Measurements from ENCODE around the gene CDC5L. TPM values are rescaled to one million over a fixed set of nuclear protein-coding genes. Genes with fewer than 3 reads are reported as not detected.

CDC5L gene
- total RNA-seq, 1 experiment from 2014 or later = 43.9 TPM

GRCh38 chr6:44475779-44476434, 88.4 kb downstream of the CDC5L start:
- ChIA-PET POLR2A (ENCODE audit: low non-redundant PET) (no interaction called here), CTCF (interaction anchor here (0.5 to 2.2 kb wide), 22 partner anchors 9 to 1589 kb away, joined by 3 to 25 read pairs (median 4); no protein-coding TSS in a partner anchor)
- Histone ChIP-seq H3K4me3 (ENCODE audit: low read depth, low read length, poor library complexity, severe bottlenecking) (no peak overlapping the region), H3K27me3 (replicated peaks; ENCODE audit: insufficient read depth, low read depth, low read length, poor library complexity) (no peaks in the 10 kb centered on the region), H3K27ac (ENCODE audit: low read depth, low read length, poor library complexity, severe bottlenecking) (no peak overlapping the region), H3K9me3 (ENCODE audit: low read depth, low read length, poor library complexity, severe bottlenecking) (no peaks in the 10 kb centered on the region), H3K4me1 (ENCODE audit: insufficient read depth, low read length, poor library complexity, severe bottlenecking) (no peaks in the 10 kb centered on the region), H3K36me3 (ENCODE audit: insufficient read depth, low read length, poor library complexity, severe bottlenecking) (no peaks in the 10 kb centered on the region)
- TF ChIP-seq CTCF (conservative IDR thresholded peaks at IDR 0.05; ENCODE audit: low read depth, low read length) (peak; percentile 94), EZH2 (IDR thresholded peaks at IDR 0.05; ENCODE audit: borderline replicate concordance, low read depth, low read length, poor library complexity, severe bottlenecking) (no peak)
- BruUV-seq (replicated peaks) = no TSS peak
- intact Hi-C loops (cut with micrococcal nuclease; ENCODE audit: unreplicated experiment) = loop anchor here (1.0 to 10.0 kb wide), 4 partner anchors 121 to 1446 kb away; no protein-coding TSS in a partner anchor
- DNase-seq (ENCODE audit: low spot score) = peak; percentile 75

GRCh38 chr6:44476849-44477248, 89.3 kb downstream of the CDC5L start:
- ChIA-PET CTCF (interaction anchor here (0.7 to 2.2 kb wide), 3 partner anchors 135 to 1446 kb away, joined by 3 to 25 read pairs (median 3); no protein-coding TSS in a partner anchor), POLR2A (ENCODE audit: low non-redundant PET) (no interaction called here)
- H3K4me1 ChIP-seq (ENCODE audit: insufficient read depth, low read length, poor library complexity, severe bottlenecking) = no peaks in the 10 kb centered on the region
- intact Hi-C loops (cut with micrococcal nuclease; ENCODE audit: unreplicated experiment) = loop anchor here (5.0 to 10.0 kb wide), 3 partner anchors 120 to 1445 kb away; no protein-coding TSS in a partner anchor
- BruUV-seq (replicated peaks) = no TSS peak
- no peaks in the 10 kb centered on the region for H3K27me3 ChIP-seq (replicated peaks; ENCODE audit: insufficient read depth, low read depth, low read length, poor library complexity)
- H3K27ac ChIP-seq (ENCODE audit: low read depth, low read length, poor library complexity, severe bottlenecking) = no peak overlapping the region
- H3K9me3 ChIP-seq (ENCODE audit: low read depth, low read length, poor library complexity, severe bottlenecking) = no peaks in the 10 kb centered on the region
- TF ChIP-seq EZH2 (IDR thresholded peaks at IDR 0.05; ENCODE audit: borderline replicate concordance, low read depth, low read length, poor library complexity, severe bottlenecking) (no peak), CTCF (conservative IDR thresholded peaks at IDR 0.05; ENCODE audit: low read depth, low read length) (no peak)
- H3K36me3 ChIP-seq (ENCODE audit: insufficient read depth, low read length, poor library complexity, severe bottlenecking) = no peaks in the 10 kb centered on the region
- no peak for DNase-seq (ENCODE audit: low spot score)
- H3K4me3 ChIP-seq (ENCODE audit: low read depth, low read length, poor library complexity, severe bottlenecking) = no peak overlapping the region

GRCh38 chr6:44477293-44477894, 89.9 kb downstream of the CDC5L start:
- Histone ChIP-seq H3K27ac (ENCODE audit: low read depth, low read length, poor library complexity, severe bottlenecking) (no peak overlapping the region), H3K4me3 (ENCODE audit: low read depth, low read length, poor library complexity, severe bottlenecking) (no peak overlapping the region), H3K9me3 (ENCODE audit: low read depth, low read length, poor library complexity, severe bottlenecking) (no peaks in the 10 kb centered on the region), H3K4me1 (ENCODE audit: insufficient read depth, low read length, poor library complexity, severe bottlenecking) (no peaks in the 10 kb centered on the region), H3K27me3 (replicated peaks; ENCODE audit: insufficient read depth, low read depth, low read length, poor library complexity) (no peaks in the 10 kb centered on the region), H3K36me3 (ENCODE audit: insufficient read depth, low read length, poor library complexity, severe bottlenecking) (no peaks in the 10 kb centered on the region)
- CTCF ChIA-PET = interaction anchor here (0.7 kb wide), 1 partner anchor 1445 kb away, joined by 3 read pairs; no protein-coding TSS in a partner anchor
- DNase-seq (ENCODE audit: low spot score) = no peak
- BruUV-seq (replicated peaks) = no TSS peak
- TF ChIP-seq EZH2 (IDR thresholded peaks at IDR 0.05; ENCODE audit: borderline replicate concordance, low read depth, low read length, poor library complexity, severe bottlenecking) = no peak
- no peak for TF ChIP-seq CTCF (conservative IDR thresholded peaks at IDR 0.05; ENCODE audit: low read depth, low read length)
- POLR2A ChIA-PET (ENCODE audit: low non-redundant PET) = interaction anchor here (0.6 kb wide), 1 partner anchor 926 kb away, joined by 15 read pairs; no protein-coding TSS in a partner anchor
- intact Hi-C loops (cut with micrococcal nuclease; ENCODE audit: unreplicated experiment) = loop anchor here (5.0 to 10.0 kb wide), 3 partner anchors 120 to 1445 kb away; no protein-coding TSS in a partner anchor

Measured in A673 (cell line).